Neural crest cell (in vitro differentiated cells): Measurements from ENCODE around the gene DNER. TPM values are rescaled to one million over a fixed set of nuclear protein-coding genes. Genes with fewer than 3 reads are reported as not detected.

ENCODE experiments used
- DNase-seq: peaks from one replicate; pipeline ENCODE4 v3.0.0; 2021; ENCODE audit warnings: low read depth, mixed read lengths, low spot score
- H3K27ac Mint-ChIP-seq: one replicate; pipeline ENCODE4 v1.8.0; 2021; ENCODE audit warnings: mild to moderate bottlenecking, mixed read lengths; ENCODE audit not compliant: unreplicated experiment
- H3K27me3 Mint-ChIP-seq: 2 replicates; pipeline ENCODE4 v1.8.0; 2021; ENCODE audit warnings: low read depth, mild to moderate bottlenecking, mixed read lengths
- H3K36me3 Mint-ChIP-seq: 2 replicates; pipeline ENCODE4 v1.8.0; 2021; ENCODE audit warnings: low read depth, mild to moderate bottlenecking, mixed read lengths
- H3K4me1 Mint-ChIP-seq: 2 replicates; pipeline ENCODE4 v1.8.0; 2021; ENCODE audit warnings: mixed read lengths
- H3K4me3 Mint-ChIP-seq: one replicate; pipeline ENCODE4 v1.8.0; 2021; ENCODE audit warnings: mild to moderate bottlenecking, mixed read lengths
- H3K9me3 Mint-ChIP-seq: 2 replicates; pipeline ENCODE4 v1.8.0; 2021; ENCODE audit warnings: mixed read lengths
- total RNA-seq: library from RNA; stranded (reverse); gene quantifications from 2 replicates; pipeline ENCODE4 v1.2.1, GENCODE V29; 2021
- TF ChIP-seq, protein P1 (sequence below): fragments of 200-600 bp; sonication (generic); conservative IDR thresholded peaks from 2 replicates; pipeline ENCODE4 v1.5.0; 2021; ENCODE audit warnings: antibody characterized with exemption, mild to moderate bottlenecking

DNER gene
- total RNA-seq, 1 donor from 2014 or later = 4.1 TPM

DNA sequence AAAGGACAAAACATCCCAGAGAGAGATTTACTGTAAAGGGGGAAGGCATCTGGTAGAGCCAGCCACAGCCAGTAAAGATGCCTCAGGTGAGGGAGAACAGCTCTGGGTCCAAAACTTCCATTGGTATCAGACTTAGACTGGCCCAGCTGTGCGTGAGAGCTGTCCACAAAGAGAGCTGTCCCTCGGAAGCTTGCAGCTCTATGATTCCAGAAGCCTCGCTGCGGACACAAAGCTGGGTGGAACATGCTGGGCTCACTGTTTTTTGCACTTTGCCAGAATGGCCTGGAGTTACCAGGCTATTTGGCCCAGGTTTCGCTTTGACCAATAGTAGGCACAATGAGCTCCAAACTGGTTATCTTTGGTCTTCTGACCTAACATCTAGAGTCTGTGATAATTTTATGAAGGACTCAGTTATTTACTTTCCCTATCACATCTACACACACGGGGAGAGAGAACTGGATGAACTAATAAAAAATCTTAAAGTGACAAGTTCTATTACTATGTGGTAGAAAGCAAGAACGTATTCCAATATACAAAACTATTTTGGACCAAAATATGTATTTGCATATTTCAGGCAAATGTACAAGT is 101.9 kb downstream of the DNER start:
- peaks cover 5% of the 10 kb centered on the region for H3K9me3 Mint-ChIP-seq
- H3K4me3 Mint-ChIP-seq = no peak overlapping the region
- TF ChIP-seq, protein P1, sequence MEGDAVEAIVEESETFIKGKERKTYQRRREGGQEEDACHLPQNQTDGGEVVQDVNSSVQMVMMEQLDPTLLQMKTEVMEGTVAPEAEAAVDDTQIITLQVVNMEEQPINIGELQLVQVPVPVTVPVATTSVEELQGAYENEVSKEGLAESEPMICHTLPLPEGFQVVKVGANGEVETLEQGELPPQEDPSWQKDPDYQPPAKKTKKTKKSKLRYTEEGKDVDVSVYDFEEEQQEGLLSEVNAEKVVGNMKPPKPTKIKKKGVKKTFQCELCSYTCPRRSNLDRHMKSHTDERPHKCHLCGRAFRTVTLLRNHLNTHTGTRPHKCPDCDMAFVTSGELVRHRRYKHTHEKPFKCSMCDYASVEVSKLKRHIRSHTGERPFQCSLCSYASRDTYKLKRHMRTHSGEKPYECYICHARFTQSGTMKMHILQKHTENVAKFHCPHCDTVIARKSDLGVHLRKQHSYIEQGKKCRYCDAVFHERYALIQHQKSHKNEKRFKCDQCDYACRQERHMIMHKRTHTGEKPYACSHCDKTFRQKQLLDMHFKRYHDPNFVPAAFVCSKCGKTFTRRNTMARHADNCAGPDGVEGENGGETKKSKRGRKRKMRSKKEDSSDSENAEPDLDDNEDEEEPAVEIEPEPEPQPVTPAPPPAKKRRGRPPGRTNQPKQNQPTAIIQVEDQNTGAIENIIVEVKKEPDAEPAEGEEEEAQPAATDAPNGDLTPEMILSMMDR = no peak
- no peak for DNase-seq
- H3K27ac Mint-ChIP-seq = no peak overlapping the region
- H3K4me1 Mint-ChIP-seq = no peaks in the 10 kb centered on the region
- H3K27me3 Mint-ChIP-seq = no peaks in the 10 kb centered on the region
- no peaks in the 10 kb centered on the region for H3K36me3 Mint-ChIP-seq

DNA sequence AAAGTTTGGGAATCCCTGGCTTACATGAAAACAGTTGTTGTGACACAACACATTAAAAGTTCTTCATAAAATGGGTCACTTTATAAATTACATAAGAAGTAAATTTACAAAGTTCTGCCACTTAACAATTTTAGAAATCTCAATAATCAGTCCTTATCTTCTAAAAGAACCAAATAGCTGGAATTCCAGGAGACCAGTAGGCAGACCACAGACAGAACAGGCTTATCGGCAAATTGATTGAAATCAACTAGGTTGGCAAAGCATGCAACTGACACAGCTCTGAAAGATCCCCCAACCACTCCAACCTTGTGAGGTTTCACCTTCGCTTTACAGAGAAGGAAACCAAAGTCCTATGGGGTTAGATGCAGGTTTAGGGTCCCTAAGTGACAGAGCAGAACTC is 103.0 kb downstream of the DNER start:
- H3K36me3 Mint-ChIP-seq = no peaks in the 10 kb centered on the region
- no peaks in the 10 kb centered on the region for H3K27me3 Mint-ChIP-seq
- DNase-seq = no peak
- no peak overlapping the region for H3K4me3 Mint-ChIP-seq
- H3K4me1 Mint-ChIP-seq = no peaks in the 10 kb centered on the region
- TF ChIP-seq, protein P1 = no peak
- no peak overlapping the region for H3K27ac Mint-ChIP-seq
- peaks cover 1% of the 10 kb centered on the region for H3K9me3 Mint-ChIP-seq

DNA sequence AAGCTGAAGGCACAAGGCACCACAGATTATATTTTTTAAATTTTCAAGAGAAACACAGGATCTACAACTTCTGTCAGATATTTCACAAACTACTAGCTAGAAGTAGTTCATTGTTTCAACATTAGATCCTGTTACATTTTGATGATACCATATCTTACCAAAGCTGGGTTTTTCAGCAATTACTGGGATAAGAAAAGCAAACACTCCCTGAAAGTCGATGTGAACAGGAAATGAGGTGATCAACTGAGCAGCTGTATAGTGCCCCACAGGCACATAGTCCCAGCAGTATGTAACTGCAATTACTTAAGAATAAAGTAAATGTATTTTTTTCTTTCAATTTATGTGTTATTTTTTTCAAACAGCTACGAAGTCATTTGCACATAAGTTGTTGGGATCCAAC is 103.5 kb downstream of the DNER start:
- no peak for DNase-seq
- Mint-ChIP-seq H3K4me3 (no peak overlapping the region), H3K36me3 (no peaks in the 10 kb centered on the region), H3K4me1 (no peaks in the 10 kb centered on the region), H3K27ac (no peak overlapping the region), H3K27me3 (no peaks in the 10 kb centered on the region), H3K9me3 (no peaks in the 10 kb centered on the region)
- TF ChIP-seq, protein P1 = no peak

DNA sequence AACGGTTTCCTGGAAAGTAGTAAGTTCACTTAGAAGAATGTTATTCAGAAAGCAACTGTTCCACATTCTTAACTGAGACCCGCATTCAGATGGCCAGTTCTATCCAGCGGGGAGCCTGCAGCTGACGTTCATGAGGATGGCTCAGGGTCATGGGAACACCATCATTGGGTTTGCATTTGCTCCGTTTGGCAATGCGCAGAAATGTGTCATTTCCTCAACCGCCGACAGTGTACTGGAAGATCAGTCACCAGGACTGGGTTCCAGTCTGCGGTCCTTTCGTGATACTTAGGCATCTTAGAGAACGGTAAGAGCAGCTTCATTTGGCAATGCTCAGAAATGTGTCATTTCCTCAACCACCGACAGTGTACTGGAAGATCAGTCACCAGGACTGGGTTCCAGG is 104.0 kb downstream of the DNER start:
- H3K27me3 Mint-ChIP-seq = no peaks in the 10 kb centered on the region
- no peaks in the 10 kb centered on the region for H3K36me3 Mint-ChIP-seq
- TF ChIP-seq, protein P1 = no peak
- no peak for DNase-seq
- H3K27ac Mint-ChIP-seq = no peak overlapping the region
- H3K4me3 Mint-ChIP-seq = no peak overlapping the region
- H3K4me1 Mint-ChIP-seq = no peaks in the 10 kb centered on the region
- H3K9me3 Mint-ChIP-seq = no peaks in the 10 kb centered on the region

DNA sequence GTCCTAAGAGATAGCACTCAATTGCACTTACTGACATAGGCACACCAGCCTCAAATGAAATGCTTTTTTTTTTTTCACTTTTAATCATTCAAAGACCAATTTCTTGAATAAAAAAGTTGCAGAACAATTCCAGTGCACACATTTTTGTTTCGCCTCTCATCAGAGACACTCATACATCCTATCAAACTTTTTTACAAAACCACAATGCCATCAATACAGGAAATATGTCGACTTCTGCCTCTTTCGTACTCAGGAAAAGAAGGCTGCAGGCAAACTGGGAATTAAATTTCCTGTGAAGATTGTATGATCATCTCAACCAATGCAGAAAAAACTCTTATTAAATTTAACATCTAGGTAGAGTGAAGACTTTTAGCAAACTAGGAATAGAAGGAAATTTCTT is 112.4 kb downstream of the DNER start:
- Mint-ChIP-seq H3K27ac (no peak overlapping the region), H3K36me3 (no peaks in the 10 kb centered on the region), H3K27me3 (peaks cover 21% of the 10 kb centered on the region), H3K9me3 (peaks cover 3% of the 10 kb centered on the region), H3K4me1 (peaks cover 5% of the 10 kb centered on the region), H3K4me3 (no peak overlapping the region)
- DNase-seq = no peak
- TF ChIP-seq, protein P1 = no peak
